IMR-90 (cell line): ENCODE results near the gene SLC23A2. TPM values are rescaled to one million over a fixed set of nuclear protein-coding genes. Genes with fewer than 3 reads are reported as not detected.
A peak's percentile ranks its signal among the peaks of the same experiment; 100 is the strongest.

Source experiments
- ATAC-seq: fragments of 200-7000 bp; cut with Tn5 transposase; 2 replicates; pipeline ENCODE4 v1.9.1; 2020; ENCODE audit warnings: low read depth, mild to moderate bottlenecking, moderate library complexity
- BruUV-seq: library from RNA; stranded (reverse); fragments of 400-500 nt; replicated peaks from 2 replicates; lab custom pipeline; 2021; lab: Mats Ljungman, UMichigan
- CTCF ChIA-PET: fragments of 300-600 bp; formaldehyde crosslinking; extraction: SDS; loops from one replicate; lab custom pipeline; 2021; ENCODE audit warnings: antibody characterized with exemption; lab: Yijun Ruan, JAX
- POLR2A ChIA-PET: fragments of 300-600 bp; sonication (Branson Sonifier 250); formaldehyde crosslinking; loops from one replicate; lab custom pipeline; 2022; ENCODE audit warnings: antibody characterized with exemption; ENCODE audit not compliant: unreplicated experiment; lab: Charles Lee
- DNase-seq: peaks from one replicate; pipeline ENCODE4 v3.0.0; 2013
- H2AFZ ChIP-seq: replicated peaks from 2 replicates; pipeline ENCODE3; 2013; ENCODE audit warnings: low read length, mild to moderate bottlenecking; ENCODE audit not compliant: poor library complexity
- H2AK5ac ChIP-seq: 2 replicates; pipeline ENCODE4 v1.6.1; 2013; ENCODE audit warnings: low read depth, low read length, inconsistent platforms
- H2AK9ac ChIP-seq: replicated peaks from 2 replicates; pipeline ENCODE3; 2013; ENCODE audit warnings: mild to moderate bottlenecking, low read depth, low read length, moderate library complexity; ENCODE audit not compliant: poor library complexity
- H2BK120ac ChIP-seq: 2 replicates; pipeline ENCODE4 v1.6.1; 2013; ENCODE audit warnings: low read depth, low read length, inconsistent platforms
- H2BK15ac ChIP-seq: 3 replicates; pipeline ENCODE4 v1.6.1; 2013; ENCODE audit warnings: low read depth, low read length, inconsistent platforms
- H2BK20ac ChIP-seq: 2 replicates; pipeline ENCODE4 v1.6.1; 2013; ENCODE audit warnings: low read depth, mild to moderate bottlenecking, inconsistent platforms, low read length, moderate library complexity
- H2BK5ac ChIP-seq: 2 replicates; pipeline ENCODE4 v1.6.1; 2013; ENCODE audit warnings: mild to moderate bottlenecking, low read depth, low read length, inconsistent platforms; ENCODE audit not compliant: poor library complexity, severe bottlenecking
- H3K14ac ChIP-seq: replicated peaks from 2 replicates; pipeline ENCODE4 v1.6.1; 2013; ENCODE audit warnings: low read depth, low read length, inconsistent platforms
- H3K18ac ChIP-seq: 2 replicates; pipeline ENCODE4 v1.6.1; 2013; ENCODE audit warnings: low read depth, low read length, control low read depth
- H3K23ac ChIP-seq: 2 replicates; pipeline ENCODE4 v1.6.1; 2013; ENCODE audit warnings: low read depth, low read length, inconsistent platforms
- H3K27ac ChIP-seq: 2 replicates; pipeline ENCODE4 v1.5.1; 2013; ENCODE audit warnings: mild to moderate bottlenecking, control low read depth, low read length; ENCODE audit not compliant: insufficient read depth
- H3K27me3 ChIP-seq: 2 replicates; pipeline ENCODE4 v1.6.1; 2013; ENCODE audit warnings: low read length; ENCODE audit not compliant: control insufficient read depth, insufficient read depth
- H3K36me3 ChIP-seq: 2 replicates; pipeline ENCODE4 v1.6.1; 2013; ENCODE audit warnings: low read length, mixed read lengths; ENCODE audit not compliant: control insufficient read depth, insufficient read depth
- H3K4ac ChIP-seq: 2 replicates; pipeline ENCODE4 v1.6.1; 2013; ENCODE audit warnings: low read depth, low read length, inconsistent platforms
- H3K4me1 ChIP-seq: 2 replicates; pipeline ENCODE4 v1.6.1; 2013; ENCODE audit warnings: low read length, mixed read lengths; ENCODE audit not compliant: control insufficient read depth, insufficient read depth
- H3K4me2 ChIP-seq: 2 replicates; pipeline ENCODE4 v1.6.1; 2013; ENCODE audit warnings: low read depth, mild to moderate bottlenecking, control low read depth, low read length, moderate library complexity
- H3K4me3 ChIP-seq: 2 replicates; pipeline ENCODE4 v1.5.1; 2013; ENCODE audit warnings: low read depth, mild to moderate bottlenecking, control low read depth, low read length, moderate library complexity; ENCODE audit not compliant: insufficient read depth
- H3K56ac ChIP-seq: 2 replicates; pipeline ENCODE4 v1.6.1; 2013; ENCODE audit warnings: low read length, inconsistent platforms; ENCODE audit not compliant: insufficient read depth; ENCODE audit errors: extremely low read depth
- H3K79me1 ChIP-seq, 2 experiments: 2 replicates each; pipeline ENCODE4 v1.6.1; 2013; ENCODE audit warnings: low read length in 2 of 2, inconsistent platforms in 1 of 2, low read depth in 1 of 2
- H3K9ac ChIP-seq: 2 replicates; pipeline ENCODE4 v1.6.1; 2013; ENCODE audit warnings: low read depth, low read length, control low read depth
- H3K9me1 ChIP-seq: 2 replicates; pipeline ENCODE4 v1.6.1; 2013; ENCODE audit warnings: low read length, inconsistent platforms; ENCODE audit not compliant: insufficient read depth
- H3K9me3 ChIP-seq: 2 replicates; pipeline ENCODE4 v1.6.1; 2013; ENCODE audit warnings: low read length; ENCODE audit not compliant: control insufficient read depth, insufficient read depth
- H4K20me1 ChIP-seq: 2 replicates; pipeline ENCODE4 v1.6.1; 2013; ENCODE audit warnings: low read length, inconsistent platforms; ENCODE audit not compliant: insufficient read depth
- H4K5ac ChIP-seq: 2 replicates; pipeline ENCODE4 v1.6.1; 2013; ENCODE audit warnings: mild to moderate bottlenecking, low read depth, low read length, control low read depth
- H4K8ac ChIP-seq, 2 experiments: 2 replicates each; pipeline ENCODE4 v1.6.1; 2013; ENCODE audit warnings: low read depth in 2 of 2, low read length in 2 of 2, control low read depth in 1 of 2, inconsistent platforms in 1 of 2
- H4K91ac ChIP-seq: 2 replicates; pipeline ENCODE4 v1.6.1; 2013; ENCODE audit warnings: low read depth, low read length, inconsistent platforms; ENCODE audit not compliant: insufficient read depth
- BHLHE40 ChIP-seq: fragments of 150-350 bp; IDR thresholded peaks from 2 replicates; pipeline ENCODE4 v1.6.1; 2016; ENCODE audit warnings: mild to moderate bottlenecking, low read depth, low read length
- CEBPB ChIP-seq: IDR thresholded peaks from 2 replicates; pipeline ENCODE4 v1.6.1; 2012; ENCODE audit warnings: low read depth, low read length, improper control_type of control experiment
- ELK1 ChIP-seq: fragments of 150-350 bp; IDR thresholded peaks from 2 replicates; pipeline ENCODE4 v1.6.1; 2016; ENCODE audit warnings: low read depth, mild to moderate bottlenecking, low read length, moderate library complexity, borderline replicate concordance
- MXI1 ChIP-seq: IDR thresholded peaks from 2 replicates; pipeline ENCODE4 v1.6.1; 2012; ENCODE audit warnings: low read depth, mild to moderate bottlenecking, low read length, moderate library complexity, borderline replicate concordance
- POLR2A ChIP-seq: IDR thresholded peaks from 2 replicates; pipeline ENCODE4 v1.6.1; 2012; ENCODE audit warnings: mild to moderate bottlenecking, low read depth, low read length
- SMC3 ChIP-seq: fragments of 150-350 bp; IDR thresholded peaks from 2 replicates; pipeline ENCODE4 v1.6.1; 2016; ENCODE audit warnings: low read depth, mild to moderate bottlenecking, antibody characterized with exemption, low read length, moderate library complexity
- WGBS, 2 experiments: methylation state at CpG; one replicate each; pipeline versions ENCODE4 v1.1.5 to v1.1.7; 2013; ENCODE audit warnings: missing lambda C conversion rate in 2 of 2; ENCODE audit not compliant: insufficient read length in 1 of 2; ENCODE audit errors: extremely low coverage in 2 of 2; 5-methylcytosine and 5-hydroxymethylcytosine counted together
- dilution Hi-C: fragments of 300-500 bp; cut with HindIII; formaldehyde crosslinking; loops from one replicate; pipeline ENCODE4 v1.14.3; 2018; ENCODE audit warnings: low sequenced_read_pairs; ENCODE audit not compliant: unreplicated experiment
- in situ Hi-C: fragments of 300-500 bp; cut with MboI; formaldehyde crosslinking; loops from 3 replicates; pipeline ENCODE4 v1.14.3; 2019; ENCODE audit warnings: low sequenced_read_pairs, inconsistent platforms, mixed read lengths
- intact Hi-C: fragments of 100-400 bp; cut with micrococcal nuclease; formaldehyde crosslinking; loops from 2 replicates; pipeline ENCODE4 v1.10.0; 2022
- polyA plus RNA-seq, 3 experiments: library from polyadenylated mRNA; depleted of rRNA; stranded (reverse); fragments of >200 nt; gene quantifications; 2 replicates each; pipeline ENCODE4 v1.2.3, GENCODE V29; 2012; ENCODE audit warnings: low replicate concordance in 1 of 3
- total RNA-seq: library from RNA; depleted of rRNA; stranded (reverse); fragments of >200 nt; gene quantifications from 2 replicates; pipeline ENCODE4 v1.2.3, GENCODE V29; 2012

Gene SLC23A2
- total and polyA plus RNA-seq, 2 of the 4 experiments (the other 2 are of a cell fraction) = 10.2 to 14.4 TPM

GRCh38 chr20:4999788-5000187, 1.5 kb downstream of the SLC23A2 start:
- in situ Hi-C loops (no loop called here), intact Hi-C loops (no loop called here), dilution Hi-C loops (no loop called here)
- TF ChIP-seq ELK1 (no peak), CEBPB (no peak), POLR2A (no peak), BHLHE40 (no peak), MXI1 (no peak), SMC3 (no peak)
- Histone ChIP-seq H4K91ac (no peak overlapping the region), H4K5ac (no peak overlapping the region), H3K23ac (no peak overlapping the region; the same call in 1 of the 2 replicates), H3K4me2 (peak overlapping the region; percentile 80), H3K79me1 (peaks cover 25 to 56% of the 10 kb centered on the region in 2 experiments; a peak in 3 of 4 replicates), H2BK120ac (no peak overlapping the region), H2BK15ac (no peak overlapping the region), H3K27me3 (no peaks in the 10 kb centered on the region), H3K36me3 (no peaks in the 10 kb centered on the region), H2AFZ (no peak overlapping the region), H4K8ac (no peak overlapping the region), H3K4ac (no peak overlapping the region), H4K20me1 (peaks cover 44% of the 10 kb centered on the region), H3K9me3 (no peaks in the 10 kb centered on the region), H3K4me1 (peaks cover 6% of the 10 kb centered on the region; the same call in 1 of the 2 replicates), H3K4me3 (peak overlapping the region; percentile 90), H2BK20ac (no peak overlapping the region), H3K9ac (0 out of 2 replicates have a peak overlapping the region, but pooled peaks have one; percentile 48), H2AK5ac (no peak overlapping the region), H3K14ac (no peak overlapping the region), H2AK9ac (no peak overlapping the region), H3K56ac (no peak overlapping the region), H3K18ac (no peak overlapping the region), H2BK5ac (no peak overlapping the region), H3K9me1 (peaks cover 21% of the 10 kb centered on the region), H3K27ac (no peak overlapping the region)
- ATAC-seq (no peak), DNase-seq (no peak)
- no CpG with 5 or more reads among the region's 1 CpG for WGBS, 2 experiments
- ChIA-PET CTCF (no interaction called here), POLR2A (no interaction called here)
- BruUV-seq = no TSS peak
